SU-DHL-6 (cell line): ENCODE data around the gene STX8.

Experiments
- H2AFZ ChIP-seq: fragments of 200-600 bp; sonication (generic); 2 replicates; pipeline ENCODE4 v1.6.1; 2014; ENCODE audit warnings: low read depth, mild to moderate bottlenecking, moderate library complexity, mixed read lengths, antibody characterized with exemption, low read length; ENCODE audit not compliant: severe bottlenecking
- H3F3A ChIP-seq: fragments of 200-600 bp; shearing (Covaris generic); 2 replicates; pipeline ENCODE4 v1.6.0; 2016; ENCODE audit warnings: antibody characterized with exemption, mild to moderate bottlenecking; ENCODE audit not compliant: insufficient read depth
- H3K27ac ChIP-seq: fragments of 200-600 bp; sonication (generic); 2 replicates; pipeline ENCODE4 v1.5.1; 2016; ENCODE audit warnings: low read depth, mild to moderate bottlenecking, low read length, moderate library complexity, mixed read lengths
- H3K27me3 ChIP-seq: fragments of 200-600 bp; sonication (generic), shearing (Covaris generic); 2 replicates; pipeline ENCODE4 v1.6.0; 2014; ENCODE audit warnings: mild to moderate bottlenecking, low read length
- H3K36me3 ChIP-seq: fragments of 200-600 bp; sonication (generic); 2 replicates; pipeline ENCODE4 v1.6.1; 2014; ENCODE audit warnings: mild to moderate bottlenecking, low read length, mixed read lengths
- H3K4me2 ChIP-seq: fragments of 300-600, 200-600 bp; shearing (Covaris generic), sonication (generic); 2 replicates; pipeline ENCODE4 v1.6.0; 2014; ENCODE audit warnings: low read length, low read depth, mild to moderate bottlenecking; ENCODE audit not compliant: poor library complexity, severe bottlenecking
- H3K4me3 ChIP-seq: fragments of 200-600 bp; sonication (generic); 2 replicates; pipeline ENCODE4 v1.5.1; 2014; ENCODE audit warnings: antibody characterized with exemption, low read length, mild to moderate bottlenecking, mixed read lengths; ENCODE audit not compliant: insufficient read depth, poor library complexity, severe bottlenecking
- H3K79me2 ChIP-seq: fragments of 200-600 bp; sonication (generic); 2 replicates; pipeline ENCODE4 v1.6.1; 2014; ENCODE audit warnings: mild to moderate bottlenecking, low read length, moderate library complexity; ENCODE audit not compliant: insufficient read depth
- H3K9ac ChIP-seq: fragments of 200-600 bp; sonication (generic); 2 replicates; pipeline ENCODE4 v1.7.0; 2014; ENCODE audit warnings: mild to moderate bottlenecking, low read length
- H3K9me2 ChIP-seq: fragments of 200-600 bp; sonication (generic); replicated peaks from 2 replicates; pipeline ENCODE4 v1.6.1; 2014; ENCODE audit warnings: low read length; ENCODE audit not compliant: insufficient read depth
- H3K9me3 ChIP-seq: fragments of 200-600 bp; sonication (generic); 2 replicates; pipeline ENCODE4 v1.6.1; 2014; ENCODE audit warnings: low read length, mixed read lengths; ENCODE audit not compliant: insufficient read depth
- H4K20me1 ChIP-seq: fragments of 200-600 bp; sonication (generic); 2 replicates; pipeline ENCODE4 v1.6.1; 2014; ENCODE audit warnings: low read depth, mild to moderate bottlenecking, antibody characterized with exemption, low read length, moderate library complexity, mixed read lengths
- CTCF ChIP-seq: fragments of 200-600 bp; sonication (generic); IDR thresholded peaks from one replicate; pipeline ENCODE4 v1.5.1; 2017; ENCODE audit warnings: antibody characterized with exemption, mild to moderate bottlenecking, low read length, moderate library complexity; ENCODE audit not compliant: insufficient read depth, poor library complexity, severe bottlenecking
- EZH2phosphoT487 ChIP-seq: fragments of 200-600 bp; sonication (generic), shearing (Covaris generic); conservative IDR thresholded peaks from 2 replicates; pipeline ENCODE4 v1.6.1; 2018; ENCODE audit warnings: mild to moderate bottlenecking, antibody characterized with exemption, low read length, moderate library complexity, mixed read lengths

The STX8 gene

GRCh38 chr17:9521062-9521461, 54.6 kb downstream of the STX8 start:
- Histone ChIP-seq H3K27ac (no peak overlapping the region), H3K79me2 (no peaks in the 10 kb centered on the region), H3K9me2 (no peaks in the 10 kb centered on the region), H3K9ac (no peak overlapping the region), H3K4me3 (no peak overlapping the region), H3K9me3 (no peaks in the 10 kb centered on the region), H4K20me1 (no peaks in the 10 kb centered on the region), H3K27me3 (no peaks in the 10 kb centered on the region), H3F3A (no peaks in the 10 kb centered on the region), H2AFZ (no peak overlapping the region), H3K36me3 (no peaks in the 10 kb centered on the region), H3K4me2 (no peak overlapping the region)
- TF ChIP-seq CTCF (no peak), EZH2phosphoT487 (no peak)

- Histone ChIP-seq H3K4me2 (no peak overlapping the region), H4K20me1 (no peaks in the 10 kb centered on the region), H3K36me3 (no peaks in the 10 kb centered on the region), H3K79me2 (no peaks in the 10 kb centered on the region), H2AFZ (no peak overlapping the region), H3K27me3 (no peaks in the 10 kb centered on the region), H3K4me3 (no peak overlapping the region), H3K9me3 (no peaks in the 10 kb centered on the region), H3K9ac (no peak overlapping the region), H3F3A (no peaks in the 10 kb centered on the region), H3K27ac (no peak overlapping the region), H3K9me2 (no peaks in the 10 kb centered on the region)
- TF ChIP-seq CTCF (no peak), EZH2phosphoT487 (no peak)
Measured at GRCh38 chr17:9520649-9521048, 55.0 kb downstream of the STX8 start.

- Histone ChIP-seq H3K27ac (no peak overlapping the region), H3K9me2 (no peaks in the 10 kb centered on the region), H3K4me2 (no peak overlapping the region), H3K9me3 (no peaks in the 10 kb centered on the region), H4K20me1 (no peaks in the 10 kb centered on the region), H2AFZ (no peak overlapping the region), H3F3A (no peaks in the 10 kb centered on the region), H3K4me3 (no peak overlapping the region), H3K79me2 (no peaks in the 10 kb centered on the region), H3K9ac (no peak overlapping the region), H3K27me3 (no peaks in the 10 kb centered on the region), H3K36me3 (no peaks in the 10 kb centered on the region)
- TF ChIP-seq CTCF (no peak), EZH2phosphoT487 (no peak)
Measured at GRCh38 chr17:9519583-9520272, 55.9 kb downstream of the STX8 start.
